GM13976 (cell line): ENCODE data around the gene RABGGTA.

ENCODE experiments used
- DNase-seq: peaks from one replicate; pipeline ENCODE4 v3.0.0; 2012; ENCODE audit warnings: low spot score
- CTCF ChIP-seq: IDR thresholded peaks from 2 replicates; pipeline ENCODE4 v1.5.1; 2012; ENCODE audit warnings: borderline replicate concordance, mild to moderate bottlenecking; ENCODE audit not compliant: insufficient read depth; ENCODE audit errors: extremely low read depth, missing control alignments, control extremely low read depth
- in situ Hi-C: fragments of 300-500 bp; cut with MboI; formaldehyde crosslinking; loops from one replicate; pipeline ENCODE4 v1.12.0; 2022; ENCODE audit warnings: low sequenced_read_pairs, mixed read lengths, inconsistent platforms; ENCODE audit not compliant: unreplicated experiment

RABGGTA gene

GRCh38 chr14:24300326-24300980, 29.1 kb upstream of the RABGGTA start:
- TF ChIP-seq CTCF, result no peak
- in situ Hi-C loops, result no loop called here
- no peak for DNase-seq

- no peak for TF ChIP-seq CTCF
- peak; percentile 98 for DNase-seq
- in situ Hi-C loops, result no loop called here
Observed at GRCh38 chr14:24299255-24300191, 28.1 kb upstream of the RABGGTA start, which contains the start of the genes DHRS1 and NOP9. Gene DHRS1, minus strand, starts transcription at chr14:24299780. Its CDS starts 674 bp downstream, at chr14:24299106. Gene NOP9, plus strand, starts transcription at chr14:24299850. Its CDS starts 105 bp downstream, at chr14:24299955.

- in situ Hi-C loops, result no loop called here
- no peak for DNase-seq
- TF ChIP-seq CTCF, result no peak
Observed at GRCh38 chr14:24298892-24299254, 27.5 kb upstream of the RABGGTA start.

- in situ Hi-C loops, result no loop called here
- DNase-seq, result no peak
- TF ChIP-seq CTCF, result peak; percentile 41
Observed at GRCh38 chr14:24297190-24297964, 26.0 kb upstream of the RABGGTA start.

- in situ Hi-C loops, result no loop called here
- peak; percentile 82 for DNase-seq
- TF ChIP-seq CTCF, result peak; percentile 61
Observed at GRCh38 chr14:24296341-24297157, 25.2 kb upstream of the RABGGTA start.
